IPS-18a (cell line): ENCODE measurements around the gene EPSTI1.
"Not testable (repeated sequence)": the region's sequence is repeated elsewhere in the genome, so short reads cannot be mapped to it uniquely, and the experiment has no call there.

Experiments used
- H3K27ac ChIP-seq: one replicate; pipeline ENCODE4 v1.5.1; 2013; ENCODE audit warnings: low read length
- H3K27me3 ChIP-seq: one replicate; pipeline ENCODE4 v1.6.1; 2013; ENCODE audit warnings: mild to moderate bottlenecking, low read length; ENCODE audit not compliant: control insufficient read depth, insufficient read depth
- H3K36me3 ChIP-seq: one replicate; pipeline ENCODE4 v1.6.1; 2013; ENCODE audit warnings: low read depth, low read length; ENCODE audit not compliant: control insufficient read depth
- H3K4me1 ChIP-seq: one replicate; pipeline ENCODE4 v1.6.1; 2013; ENCODE audit warnings: low read depth, low read length; ENCODE audit not compliant: control insufficient read depth
- H3K4me3 ChIP-seq: one replicate; pipeline ENCODE4 v1.5.1; 2013; ENCODE audit warnings: low read length
- H3K9ac ChIP-seq: one replicate; pipeline ENCODE4 v1.6.1; 2013; ENCODE audit warnings: mild to moderate bottlenecking, low read length, moderate library complexity
- H3K9me3 ChIP-seq: one replicate; pipeline ENCODE4 v1.6.1; 2013; ENCODE audit warnings: low read depth, low read length; ENCODE audit not compliant: control insufficient read depth

EPSTI1 gene

DNA sequence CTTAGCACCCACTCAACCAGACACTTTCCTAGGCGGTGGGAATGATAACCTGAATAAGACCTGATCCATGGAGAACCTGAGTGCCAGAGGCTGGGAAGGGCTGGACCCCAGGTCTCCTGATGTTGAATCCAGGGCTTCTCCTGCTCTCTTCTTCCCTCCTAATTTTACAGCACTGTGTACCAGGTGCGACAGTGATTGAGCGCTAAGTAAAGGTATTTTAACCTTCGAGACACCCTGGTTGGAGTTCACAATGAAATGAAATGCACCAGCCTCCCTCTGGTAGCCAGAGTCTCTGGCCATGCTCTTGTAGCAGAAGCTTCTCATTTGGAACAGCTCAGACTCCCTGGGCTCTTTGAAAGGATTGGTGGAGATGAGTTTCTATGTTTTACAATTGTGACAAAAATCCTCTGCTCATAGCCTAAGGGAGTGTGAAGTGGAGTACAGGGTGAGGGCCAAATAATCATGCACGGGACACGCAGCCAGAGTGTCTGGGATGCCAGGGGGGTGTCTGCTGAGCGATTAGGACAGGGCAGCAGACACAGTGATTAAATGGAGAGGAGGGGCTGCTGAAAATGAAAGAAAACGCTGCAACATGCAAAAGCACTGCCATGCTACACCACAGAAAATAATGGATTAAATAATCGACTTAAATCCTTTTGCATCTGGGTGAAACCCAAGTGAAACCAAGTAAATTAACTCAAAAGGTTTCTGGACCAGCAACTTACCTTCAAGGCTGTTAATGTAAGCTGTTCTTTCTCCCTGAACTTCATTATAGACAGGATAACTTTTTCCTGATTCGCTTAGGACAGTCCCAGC is 126.9 kb downstream of the EPSTI1 start:
- peaks cover 5% of the 10 kb centered on the region for H3K4me1 ChIP-seq
- H3K4me3 ChIP-seq: no peak overlapping the region
- no peak overlapping the region for H3K27ac ChIP-seq
- H3K36me3 ChIP-seq: peaks cover 67% of the 10 kb centered on the region
- no peaks in the 10 kb centered on the region for H3K9me3 ChIP-seq
- no peak overlapping the region for H3K9ac ChIP-seq
- no peaks in the 10 kb centered on the region for H3K27me3 ChIP-seq

- H3K27me3 ChIP-seq, H3K9ac ChIP-seq, H3K4me3 ChIP-seq, H3K27ac ChIP-seq, H3K9me3 ChIP-seq, H3K4me1 ChIP-seq: not testable (repeated sequence)
- peaks cover 65% of the 10 kb centered on the region for H3K36me3 ChIP-seq
Observed at GRCh38 chr13:42862370-42862769, 129.7 kb downstream of the EPSTI1 start.

DNA sequence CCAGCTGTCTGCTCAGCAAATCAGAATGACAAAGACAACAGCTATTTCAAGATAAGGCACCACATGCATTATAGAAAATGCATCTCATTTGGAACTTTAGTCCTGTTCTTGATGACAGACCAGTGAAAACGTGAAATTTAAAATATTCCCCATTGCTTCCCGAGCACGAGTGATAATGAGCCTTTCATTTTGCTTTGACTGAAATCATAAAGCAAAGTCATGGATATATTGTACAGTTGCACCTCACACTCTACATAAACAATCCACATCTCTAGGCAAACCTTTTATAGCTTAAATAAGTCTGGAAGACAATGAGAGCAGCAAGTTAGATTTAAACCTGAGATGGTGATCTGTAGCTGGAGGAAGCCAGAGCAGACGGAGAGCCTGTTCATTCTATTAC is 131.6 kb downstream of the EPSTI1 start:
- H3K36me3 ChIP-seq: peaks cover 48% of the 10 kb centered on the region
- H3K27ac ChIP-seq: no peak overlapping the region
- no peak overlapping the region for H3K4me3 ChIP-seq
- H3K27me3 ChIP-seq: no peaks in the 10 kb centered on the region
- no peaks in the 10 kb centered on the region for H3K9me3 ChIP-seq
- H3K4me1 ChIP-seq: no peaks in the 10 kb centered on the region
- no peak overlapping the region for H3K9ac ChIP-seq

DNA sequence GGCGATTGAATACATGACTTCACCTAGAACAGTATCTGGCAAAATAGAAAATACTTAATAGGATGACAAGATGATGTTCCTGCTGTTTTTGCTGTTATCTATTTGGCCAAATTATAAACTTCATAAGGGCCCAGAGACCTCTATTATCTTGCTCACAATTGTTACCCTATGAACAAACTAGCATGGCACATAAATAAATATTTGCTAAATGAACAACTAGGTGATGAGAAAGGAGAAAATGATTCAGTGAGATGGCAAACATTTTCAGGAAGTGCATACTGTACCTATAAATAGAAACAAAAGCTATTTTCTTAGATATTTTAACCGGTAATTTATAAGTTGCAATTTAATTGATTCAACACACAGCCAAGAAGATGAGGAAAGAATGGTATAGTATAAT is 132.3 kb downstream of the EPSTI1 start:
- Histone ChIP-seq H3K4me1 (no peaks in the 10 kb centered on the region), H3K9ac (no peak overlapping the region), H3K9me3 (no peaks in the 10 kb centered on the region), H3K27ac (no peak overlapping the region), H3K4me3 (no peak overlapping the region), H3K27me3 (no peaks in the 10 kb centered on the region), H3K36me3 (peaks cover 47% of the 10 kb centered on the region)

DNA sequence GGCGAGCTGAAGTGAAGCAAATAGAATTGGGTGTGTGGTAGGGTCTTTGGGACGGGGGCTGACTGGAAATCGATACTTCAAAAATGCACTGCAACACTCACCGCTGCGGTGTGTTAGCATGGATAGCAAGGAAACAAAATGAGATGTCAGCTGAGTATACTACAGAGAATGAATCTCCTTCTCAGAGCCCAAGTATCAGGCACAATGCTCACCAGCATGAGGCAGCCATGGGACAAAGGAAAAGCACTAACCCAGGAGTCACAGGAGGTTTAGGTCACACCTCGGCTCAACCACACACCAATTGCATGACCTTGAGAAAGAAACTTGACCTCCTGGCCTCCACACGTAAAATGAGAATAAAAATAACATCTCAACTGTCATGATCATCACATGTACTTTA is 136.6 kb downstream of the EPSTI1 start:
- no peak overlapping the region for H3K27ac ChIP-seq
- peaks cover 49% of the 10 kb centered on the region for H3K36me3 ChIP-seq
- H3K27me3 ChIP-seq: no peaks in the 10 kb centered on the region
- no peak overlapping the region for H3K9ac ChIP-seq
- no peaks in the 10 kb centered on the region for H3K9me3 ChIP-seq
- no peak overlapping the region for H3K4me3 ChIP-seq
- H3K4me1 ChIP-seq: no peaks in the 10 kb centered on the region

DNA sequence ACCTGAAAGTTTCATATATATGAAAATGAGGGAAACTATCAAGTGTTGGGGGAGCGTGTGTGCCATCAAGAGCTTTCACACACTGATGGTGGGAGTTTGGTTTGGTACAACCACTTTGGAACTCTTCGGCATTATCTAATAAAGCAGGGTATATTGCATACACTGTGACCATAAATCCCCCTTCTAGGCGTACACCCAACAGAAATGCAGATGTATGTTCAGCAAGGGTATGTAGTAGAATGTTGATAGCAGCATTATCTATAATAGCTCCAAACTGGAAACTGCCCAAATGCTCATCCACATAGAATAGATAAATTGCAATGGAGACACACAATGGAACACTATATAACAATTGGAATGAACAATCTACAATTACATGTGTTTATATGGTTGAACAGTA is 139.9 kb downstream of the EPSTI1 start:
- H3K36me3 ChIP-seq: peaks cover 49% of the 10 kb centered on the region
- H3K27me3 ChIP-seq: no peaks in the 10 kb centered on the region
- H3K4me1 ChIP-seq: no peaks in the 10 kb centered on the region
- no peak overlapping the region for H3K27ac ChIP-seq
- no peak overlapping the region for H3K9ac ChIP-seq
- no peak overlapping the region for H3K4me3 ChIP-seq
- no peaks in the 10 kb centered on the region for H3K9me3 ChIP-seq

GRCh38 chr13:42849200-42849599 is 142.8 kb downstream of the EPSTI1 start:
- Histone ChIP-seq H3K4me3 (no peak overlapping the region), H3K9me3 (no peaks in the 10 kb centered on the region), H3K4me1 (no peaks in the 10 kb centered on the region), H3K36me3 (peaks cover 37% of the 10 kb centered on the region), H3K27me3 (no peaks in the 10 kb centered on the region), H3K9ac (no peak overlapping the region), H3K27ac (no peak overlapping the region)

GRCh38 chr13:42847891-42848663 is 144.0 kb downstream of the EPSTI1 start:
- Histone ChIP-seq H3K4me1 (no peaks in the 10 kb centered on the region), H3K27ac (no peak overlapping the region), H3K36me3 (peaks cover 26% of the 10 kb centered on the region), H3K27me3 (no peaks in the 10 kb centered on the region), H3K9me3 (no peaks in the 10 kb centered on the region), H3K4me3 (no peak overlapping the region), H3K9ac (no peak overlapping the region)

DNA sequence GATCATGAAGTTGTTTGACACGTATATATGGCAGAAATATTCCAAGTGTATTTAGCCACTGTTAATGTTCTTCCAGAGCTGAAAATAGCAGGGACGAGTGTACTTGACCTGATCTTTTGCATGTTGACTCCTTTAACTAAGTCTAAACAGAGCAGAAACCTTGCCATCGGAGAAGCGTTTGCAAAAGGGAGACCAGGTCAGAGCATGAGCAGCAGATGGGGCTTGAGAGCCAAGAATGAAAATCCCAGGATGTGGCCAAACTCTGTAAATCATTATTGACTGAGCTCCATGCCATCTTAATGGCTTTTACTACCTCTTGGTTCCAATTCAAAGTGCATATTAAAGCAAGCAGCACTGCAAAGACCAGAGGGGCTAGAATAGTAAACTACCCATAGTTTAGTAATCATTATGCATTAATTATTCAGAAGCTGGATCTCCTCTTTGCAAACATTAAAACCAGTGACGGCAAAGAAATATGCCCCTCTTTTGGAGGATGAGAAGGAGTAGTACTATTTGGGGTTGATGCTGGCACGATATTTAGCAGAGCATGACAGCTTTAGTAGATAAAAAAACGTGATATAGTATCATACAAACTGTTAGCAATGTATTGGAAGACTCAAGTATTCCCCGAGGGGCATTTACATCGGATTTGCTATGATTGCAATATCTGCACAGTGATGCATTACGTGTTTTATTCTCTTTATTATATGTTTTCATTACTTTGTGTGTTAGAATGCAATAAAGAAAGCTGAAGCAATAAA is 154.9 kb downstream of the EPSTI1 start:
- Histone ChIP-seq H3K27me3 (no peaks in the 10 kb centered on the region), H3K9ac (no peak overlapping the region), H3K4me3 (no peak overlapping the region), H3K4me1 (no peaks in the 10 kb centered on the region), H3K27ac (no peak overlapping the region), H3K36me3 (peaks cover 7% of the 10 kb centered on the region), H3K9me3 (no peaks in the 10 kb centered on the region)
